Astrocyte of the spinal cord (primary cell): Measurements from ENCODE around the gene USP31.
A peak's percentile ranks its signal among the peaks of the same experiment; 100 is the strongest.

Source experiments
- DNase-seq: peaks from one replicate; pipeline ENCODE4 v3.0.0; 2011; ENCODE audit warnings: low read depth, low spot score
- H3K4me3 ChIP-seq: 2 replicates; pipeline ENCODE4 v1.5.1; 2011; ENCODE audit warnings: low read depth, mild to moderate bottlenecking, low read length, moderate library complexity
- CTCF ChIP-seq: IDR thresholded peaks from 2 replicates; pipeline ENCODE4 v1.5.1; 2012; ENCODE audit warnings: low read depth, mild to moderate bottlenecking, low read length, inconsistent platforms
- in situ Hi-C: cut with HindIII; loops from 2 replicates; pipeline ENCODE4 v1.10.0; 2017; ENCODE audit warnings: low sequenced_read_pairs

USP31 gene

DNA sequence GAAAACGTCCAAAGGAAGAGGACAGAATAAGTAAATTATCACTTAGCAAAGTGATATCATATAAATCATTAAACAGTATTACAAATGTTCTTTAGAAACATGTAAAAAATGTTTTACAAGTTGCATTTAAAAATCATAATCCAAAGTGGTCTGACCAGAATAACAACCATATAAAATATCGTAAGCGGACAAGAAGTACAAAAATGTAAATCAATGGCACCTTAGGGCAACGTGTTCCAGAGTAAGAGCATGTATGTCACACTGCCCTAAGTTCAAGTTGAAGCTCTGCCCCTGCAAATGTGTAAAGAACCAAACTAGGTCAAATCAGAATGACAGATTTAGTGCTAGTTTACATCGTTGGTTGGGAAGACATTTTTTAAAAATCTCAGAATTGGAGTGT is 11.4 kb downstream of the USP31 start:
- H3K4me3 ChIP-seq, result no peak overlapping the region
- TF ChIP-seq CTCF, result no peak
- in situ Hi-C loops, result no loop called here
- no peak for DNase-seq

GRCh38 chr16:23137256-23137655 is 12.0 kb downstream of the USP31 start:
- TF ChIP-seq CTCF, result no peak
- DNase-seq, result no peak
- in situ Hi-C loops, result no loop called here
- no peak overlapping the region for H3K4me3 ChIP-seq

- no peak for TF ChIP-seq CTCF
- no peak overlapping the region for H3K4me3 ChIP-seq
- in situ Hi-C loops, result no loop called here
- DNase-seq, result no peak
Measured at GRCh38 chr16:23134274-23134673, 15.0 kb downstream of the USP31 start.

GRCh38 chr16:23132775-23133463 is 16.3 kb downstream of the USP31 start:
- H3K4me3 ChIP-seq, result peak overlapping the region; percentile 7
- in situ Hi-C loops, result no loop called here
- peak; percentile 57 for DNase-seq
- TF ChIP-seq CTCF, result no peak

- H3K4me3 ChIP-seq, result no peak overlapping the region
- peak; percentile 16 for DNase-seq
- in situ Hi-C loops, result no loop called here
- TF ChIP-seq CTCF, result no peak
Measured at GRCh38 chr16:23131931-23132621, 17.2 kb downstream of the USP31 start.

DNA sequence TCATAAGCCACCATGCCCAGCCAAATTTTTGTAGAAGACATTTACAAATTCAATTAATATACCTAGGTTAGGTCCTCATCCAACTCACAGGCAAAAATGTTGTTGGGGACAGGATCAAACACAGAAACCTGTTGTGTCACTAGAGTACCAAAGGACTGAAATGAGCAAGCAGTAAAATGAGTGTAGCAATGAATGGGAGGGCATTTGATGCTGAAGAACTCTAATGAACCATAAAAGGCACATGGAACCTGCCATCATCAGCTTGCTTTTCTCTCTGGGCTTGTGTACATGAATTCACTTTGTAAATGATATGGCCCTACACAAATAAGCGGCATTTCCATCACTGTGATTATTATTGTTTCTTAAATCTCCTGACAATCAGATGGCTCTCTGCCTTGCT is 17.8 kb downstream of the USP31 start:
- in situ Hi-C loops, result no loop called here
- TF ChIP-seq CTCF, result no peak
- DNase-seq, result no peak
- no peak overlapping the region for H3K4me3 ChIP-seq
